HepG2 (cell line): ENCODE measurements around the gene ELP2. TPM values are rescaled to one million over a fixed set of nuclear protein-coding genes. Genes with fewer than 3 reads are reported as not detected.
A peak's percentile ranks its signal among the peaks of the same experiment; 100 is the strongest.

ENCODE experiments used
- ATAC-seq: fragments of 200-7000 bp; cut with Tn5 transposase; 3 replicates; pipeline ENCODE4 v1.9.1; 2020; ENCODE audit warnings: mild to moderate bottlenecking, moderate library complexity
- Bru-seq: library from RNA; stranded (reverse); fragments of 400-500 nt; gene quantifications from one replicate; lab custom pipeline; 2021; lab: Mats Ljungman, UMichigan
- BruChase-seq, 2 experiments: library from RNA; stranded (reverse); fragments of 400-500 nt; gene quantifications; one replicate each; lab custom pipeline; 2021; lab: Mats Ljungman, UMichigan
- BruUV-seq: library from RNA; stranded (reverse); fragments of 400-500 nt; replicated peaks from 2 replicates; lab custom pipeline; 2021; lab: Mats Ljungman, UMichigan
- CTCF ChIA-PET: fragments of 300-600 bp; formaldehyde crosslinking; extraction: SDS; loops from one replicate; lab custom pipeline; 2021; ENCODE audit warnings: low total read pairs, inconsistent platforms, low intra/inter-chr PET ratio; lab: Yijun Ruan, JAX
- POLR2A ChIA-PET: fragments of 350-600 bp; sonication (Branson Sonifier 250); formaldehyde crosslinking; loops from one replicate; lab custom pipeline; 2020; ENCODE audit warnings: antibody characterized with exemption, inconsistent platforms; lab: Yijun Ruan, JAX
- DNase-seq: peaks from one replicate; pipeline ENCODE4 v3.0.0-alpha.2; 2015; ENCODE audit warnings: low spot score
- FAIRE-seq: peaks from 3 replicates; lab custom pipeline; 2011; peaks lifted over from hg19 to GRCh38; lab: Jason Lieb, UNC
- H2AFZ ChIP-seq: one replicate; pipeline ENCODE4 v1.6.1; 2011; ENCODE audit warnings: low read length, inconsistent platforms
- H3K27ac ChIP-seq: fragments of 300-600 bp; 3 replicates; pipeline ENCODE4 v1.8.0; 2011; ENCODE audit warnings: mixed run types, mild to moderate bottlenecking, mixed read lengths, low read length, inconsistent platforms; ENCODE audit not compliant: insufficient read depth; ENCODE audit errors: extremely low read length
- H3K27me3 ChIP-seq, 2 experiments: fragments of 200-600 bp in 1 of 2; 2 replicates in 1 of 2; 3 replicates in 1 of 2; pipeline versions ENCODE4 v1.6.0 to v1.8.0; 2011; ENCODE audit warnings: low read length in 2 of 2, mild to moderate bottlenecking in 2 of 2, moderate library complexity in 2 of 2, inconsistent platforms in 1 of 2; ENCODE audit not compliant: insufficient read depth in 2 of 2, control insufficient read depth in 1 of 2
- H3K36me3 ChIP-seq, 2 experiments: fragments of 200-600 bp in 1 of 2; replicated peaks in 1 of 2; 2 replicates in 1 of 2; 3 replicates in 1 of 2; pipeline versions ENCODE4 v1.5.1 to v1.8.0; 2011; ENCODE audit warnings: low read length in 2 of 2, inconsistent platforms in 1 of 2; ENCODE audit not compliant: insufficient read depth in 2 of 2, control insufficient read depth in 1 of 2
- H3K4me1 ChIP-seq: 2 replicates; pipeline ENCODE4 v1.5.1; 2012; ENCODE audit warnings: low read length, inconsistent platforms; ENCODE audit not compliant: insufficient read depth
- H3K4me2 ChIP-seq: 2 replicates; pipeline ENCODE4 v1.6.0; 2011; ENCODE audit warnings: low read depth, low read length, inconsistent platforms
- H3K4me3 ChIP-seq, 3 experiments: fragments of 200-600 bp in 1 of 3; sonication (generic), shearing (Covaris generic) in 1 of 3; replicated peaks in 1 of 3; 2 replicates each; pipeline ENCODE4 v1.5.1; 2011 to 2016; ENCODE audit warnings: low read length in 3 of 3, inconsistent platforms in 2 of 3, low read depth in 2 of 3, mild to moderate bottlenecking in 2 of 3, control low read depth in 1 of 3, mixed read lengths in 1 of 3; ENCODE audit not compliant: insufficient read depth in 1 of 3
- H3K79me2 ChIP-seq: one replicate; pipeline ENCODE4 v1.6.1; 2011; ENCODE audit warnings: low read length, inconsistent platforms; ENCODE audit not compliant: insufficient read depth
- H3K9ac ChIP-seq: 2 replicates; pipeline ENCODE4 v1.6.0; 2011; ENCODE audit warnings: mild to moderate bottlenecking, low read depth, low read length, inconsistent platforms; ENCODE audit not compliant: insufficient read depth
- H3K9me3 ChIP-seq: 2 replicates; pipeline ENCODE4 v1.5.1; 2012; ENCODE audit warnings: mild to moderate bottlenecking, low read length
- H4K20me1 ChIP-seq: 2 replicates; pipeline ENCODE4 v1.6.0; 2011; ENCODE audit warnings: inconsistent platforms, mild to moderate bottlenecking, low read length, moderate library complexity; ENCODE audit not compliant: insufficient read depth
- HIVEP1 ChIP-seq: sonication (generic); formaldehyde crosslinking; IDR thresholded peaks from 2 replicates; pipeline ENCODE4 v1.4.0; 2020; ENCODE audit warnings: mild to moderate bottlenecking, missing genetic modification reagents
- JUNB ChIP-seq: sonication (generic); formaldehyde crosslinking; IDR thresholded peaks from 2 replicates; pipeline ENCODE4 v1.8.0; 2022; ENCODE audit warnings: missing genetic modification reagents, mild to moderate bottlenecking, borderline replicate concordance
- THAP11 ChIP-seq: IDR thresholded peaks from 2 replicates; pipeline ENCODE4 v1.6.1; 2016; ENCODE audit warnings: missing biosample characterization, missing genetic modification reagents
- ZBTB1 ChIP-seq: sonication (generic); formaldehyde crosslinking; IDR thresholded peaks from 2 replicates; pipeline ENCODE4 v1.4.0; 2020; ENCODE audit warnings: missing genetic modification reagents, borderline replicate concordance
- ZNF501 ChIP-seq: sonication (generic); formaldehyde crosslinking; IDR thresholded peaks from 2 replicates; pipeline ENCODE4 v1.5.1; 2020; ENCODE audit warnings: mild to moderate bottlenecking, moderate library complexity, missing genetic modification reagents
- WGBS: methylation state at CpG from one replicate; pipeline ENCODE4 v1.1.6; 2017; ENCODE audit warnings: low lambda C conversion rate; 5-methylcytosine and 5-hydroxymethylcytosine counted together
- in situ Hi-C: cut with HindIII; loops from 2 replicates; pipeline ENCODE4 v1.10.0; 2017; ENCODE audit warnings: low pct_unique_long_range_greater_than_20kb; ENCODE audit not compliant: extremely low pct_ligation_motif_present
- intact Hi-C: fragments of 100-400 bp; cut with micrococcal nuclease; formaldehyde crosslinking; loops from one replicate; pipeline ENCODE4 v1.10.0; 2022; ENCODE audit not compliant: unreplicated experiment
- long read RNA-seq, 2 experiments: library from RNA in 1 of 2; library from polyadenylated mRNA in 1 of 2; stranded (forward) in 1 of 2; unstranded in 1 of 2; transcript quantifications; one replicate each; pipeline ENCODE4 v2.0.0, GENCODE V29; 2019 to 2022
- polyA minus RNA-seq, 3 experiments: library from RNA; depleted of rRNA, polyadenylated mRNA; stranded (reverse); fragments of >200 nt; gene quantifications; 2 replicates each; pipeline ENCODE4 v1.2.3, GENCODE V29; 2011; ENCODE audit warnings: low replicate concordance in 1 of 3
- polyA plus RNA-seq, 8 experiments: library from polyadenylated mRNA; depleted of rRNA in 3 of 8; stranded (reverse) in 7 of 8; unstranded in 1 of 8; fragments of >200 nt; fragmentation: Illumina TruSeq in 4 of 8; extraction: Trizol in 4 of 8; gene quantifications; 2 replicates each; pipeline versions ENCODE4 v1.2.1 to v1.2.3, GENCODE V29; 2011 to 2016; ENCODE audit warnings: low read depth in 4 of 8, missing spikeins in 1 of 8, mixed read lengths in 1 of 8; ENCODE audit not compliant: insufficient read depth in 1 of 8
- total RNA-seq, 5 experiments: library from RNA; depleted of rRNA; stranded (reverse); fragments of >200 nt; fragmentation: Illumina TruSeq; extraction: Trizol; gene quantifications; 2 replicates each; pipeline ENCODE4 v1.2.3, GENCODE V29; 2016; ENCODE audit warnings: low read depth in 1 of 5
- TF ChIP-seq, protein P1 (sequence below): sonication (generic); formaldehyde crosslinking; IDR thresholded peaks from 2 replicates; pipeline ENCODE4 v1.4.0; 2020; ENCODE audit warnings: missing genetic modification reagents
- TF ChIP-seq, protein P2 (sequence below): sonication (generic); formaldehyde crosslinking; IDR thresholded peaks from 2 replicates; pipeline ENCODE4 v1.4.0; 2020; ENCODE audit warnings: missing genetic modification reagents

The ELP2 gene, protein sequence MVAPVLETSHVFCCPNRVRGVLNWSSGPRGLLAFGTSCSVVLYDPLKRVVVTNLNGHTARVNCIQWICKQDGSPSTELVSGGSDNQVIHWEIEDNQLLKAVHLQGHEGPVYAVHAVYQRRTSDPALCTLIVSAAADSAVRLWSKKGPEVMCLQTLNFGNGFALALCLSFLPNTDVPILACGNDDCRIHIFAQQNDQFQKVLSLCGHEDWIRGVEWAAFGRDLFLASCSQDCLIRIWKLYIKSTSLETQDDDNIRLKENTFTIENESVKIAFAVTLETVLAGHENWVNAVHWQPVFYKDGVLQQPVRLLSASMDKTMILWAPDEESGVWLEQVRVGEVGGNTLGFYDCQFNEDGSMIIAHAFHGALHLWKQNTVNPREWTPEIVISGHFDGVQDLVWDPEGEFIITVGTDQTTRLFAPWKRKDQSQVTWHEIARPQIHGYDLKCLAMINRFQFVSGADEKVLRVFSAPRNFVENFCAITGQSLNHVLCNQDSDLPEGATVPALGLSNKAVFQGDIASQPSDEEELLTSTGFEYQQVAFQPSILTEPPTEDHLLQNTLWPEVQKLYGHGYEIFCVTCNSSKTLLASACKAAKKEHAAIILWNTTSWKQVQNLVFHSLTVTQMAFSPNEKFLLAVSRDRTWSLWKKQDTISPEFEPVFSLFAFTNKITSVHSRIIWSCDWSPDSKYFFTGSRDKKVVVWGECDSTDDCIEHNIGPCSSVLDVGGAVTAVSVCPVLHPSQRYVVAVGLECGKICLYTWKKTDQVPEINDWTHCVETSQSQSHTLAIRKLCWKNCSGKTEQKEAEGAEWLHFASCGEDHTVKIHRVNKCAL
- 100 and 121 TPM in 2 replicates for total RNA-seq (2016; rRNA removed; fragmentation: Illumina TruSeq; extraction: Trizol)
- 22.9 and 29.1 TPM in 2 replicates for total RNA-seq (2016; cell fraction: cytosol; rRNA removed; fragmentation: Illumina TruSeq; extraction: Trizol; ENCODE audit: low read depth)
- total RNA-seq (2016; cell fraction: insoluble cytoplasmic fraction; rRNA removed; fragmentation: Illumina TruSeq; extraction: Trizol) = 97.6 and 122 TPM in 2 replicates
- 29.2 and 32.8 TPM in 2 replicates for total RNA-seq (2016; cell fraction: membrane; rRNA removed; fragmentation: Illumina TruSeq; extraction: Trizol)
- 120 and 133 TPM in 2 replicates for total RNA-seq (2016; cell fraction: nucleus; rRNA removed; fragmentation: Illumina TruSeq; extraction: Trizol)
- 85.0 and 98.7 TPM in 2 replicates for polyA plus RNA-seq (2011; rRNA removed)
- polyA plus RNA-seq (2011; cell fraction: cytosol; rRNA removed) = 45.2 and 52.1 TPM in 2 replicates
- 82.7 and 92.7 TPM in 2 replicates for polyA plus RNA-seq (2011; cell fraction: nucleus; rRNA removed)
- polyA plus RNA-seq (2012) = 91.8 and 96.5 TPM in 2 replicates
- polyA plus RNA-seq (2016; cell fraction: cytosol; fragmentation: Illumina TruSeq; extraction: Trizol; ENCODE audit: low read depth) = 7.6 and 9.7 TPM in 2 replicates
- polyA plus RNA-seq (2016; cell fraction: insoluble cytoplasmic fraction; fragmentation: Illumina TruSeq; extraction: Trizol; ENCODE audit: low read depth) = 72.7 and 77.3 TPM in 2 replicates
- 13.0 and 14.3 TPM in 2 replicates for polyA plus RNA-seq (2016; cell fraction: membrane; fragmentation: Illumina TruSeq; extraction: Trizol; ENCODE audit: low read depth)
- 146 and 148 TPM in 2 replicates for polyA plus RNA-seq (2016; cell fraction: nucleus; fragmentation: Illumina TruSeq; extraction: Trizol; ENCODE audit: insufficient read depth, low read depth)
- polyA minus RNA-seq (2011; rRNA and poly(A)+ RNA removed; ENCODE audit: low replicate concordance) = 232 and 371 TPM in 2 replicates
- 33.5 and 40.7 TPM in 2 replicates for polyA minus RNA-seq (2011; cell fraction: cytosol; rRNA and poly(A)+ RNA removed)
- polyA minus RNA-seq (2011; cell fraction: nucleus; rRNA and poly(A)+ RNA removed) = 216 and 227 TPM in 2 replicates
- percentile 91 among the genes with signal in this experiment for Bru-seq, nascent RNA
- percentile 92 among the genes with signal in this experiment for BruChase-seq, experiment 1, labeled RNA remaining after a 6-hour chase
- BruChase-seq, experiment 2, labeled RNA remaining after a 2-hour chase = percentile 95 among the genes with signal in this experiment
- long read RNA-seq, experiment 1, full-length matches to known transcripts = 41 of 67 reads
- long read RNA-seq, experiment 1, partial matches to known transcripts = 8 of 67 reads
- long read RNA-seq, experiment 1, other reads (novel, unspliced or antisense) = 18 of 67 reads
- long read RNA-seq, experiment 2, full-length matches to known transcripts = 43 of 104 reads
- long read RNA-seq, experiment 2, partial matches to known transcripts = 25 of 104 reads
- long read RNA-seq, experiment 2, other reads (novel, unspliced or antisense) = 36 of 104 reads

DNA sequence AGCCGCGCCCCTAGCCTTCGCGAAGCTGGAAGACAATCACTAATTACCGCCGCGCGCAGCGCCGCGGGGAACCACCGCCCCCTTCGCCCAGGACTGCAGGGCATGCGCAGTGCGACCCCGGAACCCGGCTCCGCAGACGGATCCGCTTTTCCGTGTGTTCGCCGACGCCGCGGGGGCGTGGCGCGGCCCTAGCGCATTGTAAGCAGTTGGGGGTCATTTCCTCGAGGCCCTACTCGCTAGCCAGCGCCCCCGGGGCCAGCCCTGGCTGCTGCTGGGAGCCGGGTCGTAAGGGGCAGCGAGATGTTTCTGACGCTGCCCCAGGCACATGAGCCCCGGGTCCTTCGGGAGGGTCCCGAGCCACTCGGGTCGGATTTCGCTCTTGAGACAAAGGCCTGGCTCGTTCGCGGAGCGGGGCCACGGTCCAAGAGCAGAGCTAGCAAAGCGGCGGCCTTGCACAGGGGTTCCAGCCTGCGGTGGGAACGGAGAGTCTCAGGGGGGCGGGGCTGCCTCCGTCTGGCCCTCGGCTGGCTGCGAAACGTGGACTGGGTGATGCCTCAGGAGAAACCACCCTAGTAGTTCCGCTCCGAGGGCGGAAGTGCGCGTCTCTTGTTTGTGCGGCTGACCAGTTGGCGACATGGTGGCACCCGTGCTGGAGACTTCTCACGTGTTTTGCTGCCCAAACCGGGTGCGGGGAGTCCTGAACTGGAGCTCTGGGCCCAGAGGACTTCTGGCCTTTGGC lies at the start of gene ELP2, which contains the start of gene SLC39A6:
Gene ELP2, plus strand, starts transcription at position 600 of the 739 bp plus-strand sequence. Its CDS starts 35 bp downstream, at position 635.
Gene SLC39A6, minus strand, starts transcription at position 41 of the 739 bp plus-strand sequence. CDS start 2,333 bp downstream, outside the sequence.
- Histone ChIP-seq H3K9me3 (no peaks in the 10 kb centered on the region), H2AFZ (no peak within 1 kb of the TSS), H3K79me2 (peaks cover 61% of the 10 kb centered on the region), H3K27ac (peak within 1 kb of the TSS; percentile 98), H3K9ac (peak within 1 kb of the TSS; percentile 98), H3K4me3 (peak within 1 kb of the TSS; percentile 83 to 87 (median 87)), H3K27me3 (no peaks in the 10 kb centered on the region; a peak in 1 of 5 replicates), H4K20me1 (peaks cover 33% of the 10 kb centered on the region), H3K4me2 (peak within 1 kb of the TSS; percentile 81), H3K4me1 (peaks cover 56% of the 10 kb centered on the region), H3K36me3 (peaks cover 0 to 12% of the 10 kb centered on the region in 2 experiments; a peak in 3 of 5 replicates)
- in situ Hi-C loops = no loop called here
- WGBS = 0% methylated on average over 8 of the region's 69 CpGs
- intact Hi-C loops = loop anchor here (2.0 kb wide), 1 partner anchor 59 kb away; no protein-coding TSS in a partner anchor
- POLR2A ChIA-PET = interaction anchor here (0.8 to 4.7 kb wide), 7 partner anchors 10 to 126 kb away, joined by 3 to 42 read pairs (median 4); partner anchors contain the start of gene MOCOS
- FAIRE-seq = peak; percentile 71
- peak; percentile 91 for DNase-seq
- ATAC-seq = peak; percentile 95
- BruUV-seq = no TSS peak
- CTCF ChIA-PET = no interaction called here
- TF ChIP-seq, protein P1, sequence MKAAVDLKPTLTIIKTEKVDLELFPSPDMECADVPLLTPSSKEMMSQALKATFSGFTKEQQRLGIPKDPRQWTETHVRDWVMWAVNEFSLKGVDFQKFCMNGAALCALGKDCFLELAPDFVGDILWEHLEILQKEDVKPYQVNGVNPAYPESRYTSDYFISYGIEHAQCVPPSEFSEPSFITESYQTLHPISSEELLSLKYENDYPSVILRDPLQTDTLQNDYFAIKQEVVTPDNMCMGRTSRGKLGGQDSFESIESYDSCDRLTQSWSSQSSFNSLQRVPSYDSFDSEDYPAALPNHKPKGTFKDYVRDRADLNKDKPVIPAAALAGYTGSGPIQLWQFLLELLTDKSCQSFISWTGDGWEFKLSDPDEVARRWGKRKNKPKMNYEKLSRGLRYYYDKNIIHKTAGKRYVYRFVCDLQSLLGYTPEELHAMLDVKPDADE (CRISPR knock-in tag) = no peak
- no peak for TF ChIP-seq JUNB
- TF ChIP-seq, protein P2, sequence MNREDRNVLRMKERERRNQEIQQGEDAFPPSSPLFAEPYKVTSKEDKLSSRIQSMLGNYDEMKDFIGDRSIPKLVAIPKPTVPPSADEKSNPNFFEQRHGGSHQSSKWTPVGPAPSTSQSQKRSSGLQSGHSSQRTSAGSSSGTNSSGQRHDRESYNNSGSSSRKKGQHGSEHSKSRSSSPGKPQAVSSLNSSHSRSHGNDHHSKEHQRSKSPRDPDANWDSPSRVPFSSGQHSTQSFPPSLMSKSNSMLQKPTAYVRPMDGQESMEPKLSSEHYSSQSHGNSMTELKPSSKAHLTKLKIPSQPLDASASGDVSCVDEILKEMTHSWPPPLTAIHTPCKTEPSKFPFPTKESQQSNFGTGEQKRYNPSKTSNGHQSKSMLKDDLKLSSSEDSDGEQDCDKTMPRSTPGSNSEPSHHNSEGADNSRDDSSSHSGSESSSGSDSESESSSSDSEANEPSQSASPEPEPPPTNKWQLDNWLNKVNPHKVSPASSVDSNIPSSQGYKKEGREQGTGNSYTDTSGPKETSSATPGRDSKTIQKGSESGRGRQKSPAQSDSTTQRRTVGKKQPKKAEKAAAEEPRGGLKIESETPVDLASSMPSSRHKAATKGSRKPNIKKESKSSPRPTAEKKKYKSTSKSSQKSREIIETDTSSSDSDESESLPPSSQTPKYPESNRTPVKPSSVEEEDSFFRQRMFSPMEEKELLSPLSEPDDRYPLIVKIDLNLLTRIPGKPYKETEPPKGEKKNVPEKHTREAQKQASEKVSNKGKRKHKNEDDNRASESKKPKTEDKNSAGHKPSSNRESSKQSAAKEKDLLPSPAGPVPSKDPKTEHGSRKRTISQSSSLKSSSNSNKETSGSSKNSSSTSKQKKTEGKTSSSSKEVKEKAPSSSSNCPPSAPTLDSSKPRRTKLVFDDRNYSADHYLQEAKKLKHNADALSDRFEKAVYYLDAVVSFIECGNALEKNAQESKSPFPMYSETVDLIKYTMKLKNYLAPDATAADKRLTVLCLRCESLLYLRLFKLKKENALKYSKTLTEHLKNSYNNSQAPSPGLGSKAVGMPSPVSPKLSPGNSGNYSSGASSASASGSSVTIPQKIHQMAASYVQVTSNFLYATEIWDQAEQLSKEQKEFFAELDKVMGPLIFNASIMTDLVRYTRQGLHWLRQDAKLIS (CRISPR knock-in tag) = 0 out of 2 replicates have a peak, but pooled peaks have one; percentile 78
- peak; percentile 96 for TF ChIP-seq ZNF501 (CRISPR knock-in tag)
- TF ChIP-seq HIVEP1 (CRISPR knock-in tag) = 0 out of 2 replicates have a peak, but pooled peaks have one; percentile 30
- TF ChIP-seq THAP11 (CRISPR knock-in tag) = peak; percentile 85
- TF ChIP-seq ZBTB1 (CRISPR knock-in tag) = no peak
